CD4-positive, CD25-positive, alpha-beta regulatory T cell (primary cell): ENCODE data around the gene TBC1D17. TPM values are rescaled to one million over a fixed set of nuclear protein-coding genes. Genes with fewer than 3 reads are reported as not detected.

Experiments used
- ATAC-seq, 2 donors: fragments of 150-1000 bp; cut with Tn5 transposase; one replicate each; pipeline ENCODE4 v1.10.0; 2021; ENCODE audit warnings: low read depth in 2 of 2, moderate number of reproducible peaks in 2 of 2, moderate library complexity in 1 of 2
- DNase-seq, 3 donors: peaks; one replicate each; pipeline versions ENCODE4 v3.0.0 to v3.0.0-alpha.2; 2012 to 2022; ENCODE audit warnings: mixed read lengths in 1 of 3
- H3K27ac ChIP-seq: one replicate; pipeline ENCODE4 v1.7.0; 2013; ENCODE audit warnings: mild to moderate bottlenecking, low read length; ENCODE audit not compliant: insufficient read depth, poor library complexity, severe bottlenecking
- H3K27me3 ChIP-seq: one replicate; pipeline ENCODE4 v1.7.0; 2013; ENCODE audit warnings: low read length; ENCODE audit not compliant: control insufficient read depth, insufficient read depth
- H3K36me3 ChIP-seq: one replicate; pipeline ENCODE4 v1.7.0; 2013; ENCODE audit warnings: mild to moderate bottlenecking, low read length, moderate library complexity; ENCODE audit not compliant: control insufficient read depth, insufficient read depth
- H3K4me1 ChIP-seq: 2 replicates; pipeline ENCODE4 v1.7.0; 2013; ENCODE audit warnings: mild to moderate bottlenecking, low read length; ENCODE audit not compliant: insufficient read depth, control insufficient read depth, poor library complexity, severe bottlenecking
- H3K4me3 ChIP-seq: one replicate; pipeline ENCODE4 v1.7.0; 2013; ENCODE audit warnings: low read depth, mild to moderate bottlenecking, low read length, moderate library complexity
- H3K9me3 ChIP-seq, 2 experiments: 1 replicate in 1 of 2; 2 replicates in 1 of 2; pipeline ENCODE4 v1.7.0; 2013; ENCODE audit warnings: low read length in 2 of 2, mild to moderate bottlenecking in 1 of 2, moderate library complexity in 1 of 2; ENCODE audit not compliant: control insufficient read depth in 2 of 2
- H3K27ac Mint-ChIP-seq, 3 donors: one replicate each; pipeline ENCODE4 v1.8.0; 2020 to 2022; ENCODE audit warnings: mild to moderate bottlenecking in 3 of 3, mixed read lengths in 3 of 3, moderate library complexity in 2 of 3
- H3K27me3 Mint-ChIP-seq: one replicate; pipeline ENCODE4 v1.8.0; 2022; ENCODE audit warnings: mild to moderate bottlenecking, mixed read lengths
- H3K36me3 Mint-ChIP-seq: one replicate; pipeline ENCODE4 v1.8.0; 2020; ENCODE audit warnings: mixed read lengths
- H3K4me1 Mint-ChIP-seq, 4 donors: one replicate each; pipeline ENCODE4 v1.8.0; 2020 to 2022; ENCODE audit warnings: mixed read lengths in 4 of 4, mild to moderate bottlenecking in 1 of 4
- H3K4me3 Mint-ChIP-seq, 4 donors: one replicate each; pipeline ENCODE4 v1.8.0; 2020 to 2022; ENCODE audit warnings: mild to moderate bottlenecking in 4 of 4, mixed read lengths in 4 of 4, moderate library complexity in 3 of 4
- H3K9me3 Mint-ChIP-seq, 7 donors: one replicate each; pipeline ENCODE4 v1.8.0; 2020 to 2022; ENCODE audit warnings: mixed read lengths in 7 of 7, mild to moderate bottlenecking in 3 of 7, moderate library complexity in 2 of 7
- polyA plus RNA-seq, 4 donors: library from polyadenylated mRNA; unstranded; fragments of 300-500 nt; fragmentation: Illumina TruSeq; gene quantifications; one replicate each; pipeline ENCODE4 v1.2.3, GENCODE V29; 2021
- total RNA-seq: library from RNA; stranded (reverse); gene quantifications from one replicate; pipeline ENCODE4 v1.2.3, GENCODE V29; 2022

TBC1D17 gene
- total and polyA plus RNA-seq, 5 donors from 2014 or later: 8.8 to 48.1 (median 9.3) TPM

DNA sequence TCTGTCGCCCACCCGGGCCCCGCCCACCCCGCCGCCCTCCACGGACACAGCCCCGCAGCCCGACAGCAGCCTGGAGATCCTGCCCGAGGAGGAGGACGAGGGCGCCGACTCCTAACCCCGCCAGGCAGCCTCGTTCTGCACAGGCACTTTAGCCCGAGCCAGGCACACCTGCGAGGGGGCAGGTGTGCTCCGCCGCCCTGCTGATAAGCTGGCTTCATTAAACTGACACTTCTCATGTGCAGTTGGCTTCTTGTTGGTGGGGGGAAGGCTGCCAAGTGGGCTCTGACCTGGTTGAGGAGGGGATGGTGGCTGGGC lies 11.0 kb downstream of the TBC1D17 start:
- Mint-ChIP-seq H3K27me3 (no peaks in the 10 kb centered on the region), H3K4me3 (no peak overlapping the region), H3K27ac (no peak overlapping the region), H3K4me1 (peaks cover 0 to 19% (median 7%) of the 10 kb centered on the region in 4 donors), H3K36me3 (peaks cover 10% of the 10 kb centered on the region), H3K9me3 (peaks cover 0 to 2% (median 0%) of the 10 kb centered on the region in 7 donors)
- Histone ChIP-seq H3K9me3 (no peaks in the 10 kb centered on the region), H3K27me3 (no peaks in the 10 kb centered on the region), H3K4me1 (peaks cover 11% of the 10 kb centered on the region), H3K4me3 (no peak overlapping the region), H3K27ac (no peak overlapping the region), H3K36me3 (peaks cover 15% of the 10 kb centered on the region)
- no peak for DNase-seq
- no peak for ATAC-seq

DNA sequence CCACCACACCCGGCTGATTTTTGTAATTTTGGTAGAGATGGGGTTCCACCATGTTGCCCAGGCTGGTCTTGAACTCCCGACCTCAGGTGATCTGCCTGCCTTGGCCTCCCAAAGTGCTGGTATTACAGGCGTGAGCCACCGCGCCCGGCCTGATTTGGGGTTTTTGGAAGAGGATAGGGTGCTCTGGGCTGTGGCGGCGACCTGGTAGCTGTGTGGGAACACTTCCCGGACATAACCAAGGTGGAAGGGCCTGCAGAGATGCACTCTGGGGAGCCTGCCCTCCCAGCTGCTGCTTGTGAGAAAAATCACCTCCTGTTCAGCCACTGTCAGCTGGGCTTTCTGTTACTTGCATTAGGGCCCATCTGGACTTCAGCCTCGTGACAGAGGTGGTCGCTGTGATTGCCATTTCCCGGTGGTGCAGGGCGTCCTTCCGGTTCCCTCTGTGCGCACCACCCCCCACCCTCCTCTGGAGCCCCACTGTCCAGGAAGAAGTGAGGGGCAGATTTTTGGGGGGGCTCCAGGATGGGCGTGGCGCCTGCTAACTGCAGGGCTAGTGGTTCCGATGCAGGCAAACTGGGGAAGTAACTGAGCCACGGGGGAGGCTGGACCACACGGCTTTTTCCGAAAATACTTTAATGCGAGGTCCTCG lies 11.7 kb downstream of the TBC1D17 start:
- Histone ChIP-seq H3K27ac (no peak overlapping the region), H3K36me3 (peaks cover 8% of the 10 kb centered on the region), H3K27me3 (no peaks in the 10 kb centered on the region), H3K9me3 (no peaks in the 10 kb centered on the region), H3K4me1 (peaks cover 11% of the 10 kb centered on the region), H3K4me3 (no peak overlapping the region)
- Mint-ChIP-seq H3K36me3 (peaks cover 7% of the 10 kb centered on the region), H3K9me3 (peaks cover 0 to 2% (median 0%) of the 10 kb centered on the region in 7 donors), H3K27me3 (no peaks in the 10 kb centered on the region), H3K4me1 (peaks cover 0 to 19% (median 7%) of the 10 kb centered on the region in 4 donors), H3K27ac (peak overlapping the region in 1 of 3 donors; percentile 26), H3K4me3 (peak overlapping the region in 2 of 4 donors; percentile 39 to 48)
- DNase-seq (no peak), ATAC-seq (no peak)

DNA sequence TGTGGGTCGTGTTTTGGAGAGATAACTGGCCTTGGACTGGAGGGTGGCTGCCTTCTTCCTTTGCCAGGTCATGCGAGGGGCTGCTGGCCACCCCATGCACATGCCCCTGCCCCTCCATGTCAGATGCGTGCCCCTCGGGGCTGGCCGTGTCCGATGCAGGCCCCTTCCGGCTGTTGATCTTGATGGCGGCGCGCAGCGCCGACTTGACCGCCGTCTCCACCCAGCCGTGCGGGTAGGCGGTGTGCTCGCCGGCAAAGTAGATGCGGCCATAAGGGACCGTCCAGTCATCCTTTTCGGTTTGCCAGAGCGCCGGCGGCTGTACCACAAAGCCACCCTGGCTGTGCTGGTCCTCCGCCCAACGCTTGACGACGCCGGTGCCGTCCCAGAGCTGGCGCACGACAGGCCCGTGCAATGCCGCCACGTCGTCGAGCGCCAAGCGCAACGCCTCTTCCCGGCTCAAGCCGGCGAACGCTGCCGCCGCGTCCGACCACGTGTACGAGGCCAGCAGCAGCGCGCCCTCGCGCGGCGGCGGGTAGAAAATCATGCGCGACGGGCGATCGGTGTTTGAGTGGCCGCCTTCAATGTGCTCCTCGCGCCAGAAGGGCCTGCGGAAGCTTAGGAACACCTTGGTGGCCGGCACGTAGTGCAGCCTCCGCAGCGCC lies 12.3 kb downstream of the TBC1D17 start:
- H3K9me3 Mint-ChIP-seq: peaks cover 0 to 2% (median 0%) of the 10 kb centered on the region in 7 donors
- ATAC-seq (peak; percentile 68), DNase-seq (peak; percentile 63 to 89 (median 77))
- peak overlapping the region; percentile 80 to 88 (median 84) for H3K4me3 Mint-ChIP-seq
- peaks cover 11% of the 10 kb centered on the region for H3K4me1 ChIP-seq
- no peak overlapping the region for H3K27ac ChIP-seq
- peaks cover 2% of the 10 kb centered on the region for H3K36me3 Mint-ChIP-seq
- no peaks in the 10 kb centered on the region for H3K27me3 Mint-ChIP-seq
- peaks cover 0 to 21% (median 7%) of the 10 kb centered on the region in 4 donors for H3K4me1 Mint-ChIP-seq
- no peak overlapping the region for H3K4me3 ChIP-seq
- no peaks in the 10 kb centered on the region for H3K9me3 ChIP-seq
- H3K36me3 ChIP-seq: peaks cover 2% of the 10 kb centered on the region
- H3K27me3 ChIP-seq: no peaks in the 10 kb centered on the region
- H3K27ac Mint-ChIP-seq: peak overlapping the region in 2 of 3 donors; percentile 60 to 80

DNA sequence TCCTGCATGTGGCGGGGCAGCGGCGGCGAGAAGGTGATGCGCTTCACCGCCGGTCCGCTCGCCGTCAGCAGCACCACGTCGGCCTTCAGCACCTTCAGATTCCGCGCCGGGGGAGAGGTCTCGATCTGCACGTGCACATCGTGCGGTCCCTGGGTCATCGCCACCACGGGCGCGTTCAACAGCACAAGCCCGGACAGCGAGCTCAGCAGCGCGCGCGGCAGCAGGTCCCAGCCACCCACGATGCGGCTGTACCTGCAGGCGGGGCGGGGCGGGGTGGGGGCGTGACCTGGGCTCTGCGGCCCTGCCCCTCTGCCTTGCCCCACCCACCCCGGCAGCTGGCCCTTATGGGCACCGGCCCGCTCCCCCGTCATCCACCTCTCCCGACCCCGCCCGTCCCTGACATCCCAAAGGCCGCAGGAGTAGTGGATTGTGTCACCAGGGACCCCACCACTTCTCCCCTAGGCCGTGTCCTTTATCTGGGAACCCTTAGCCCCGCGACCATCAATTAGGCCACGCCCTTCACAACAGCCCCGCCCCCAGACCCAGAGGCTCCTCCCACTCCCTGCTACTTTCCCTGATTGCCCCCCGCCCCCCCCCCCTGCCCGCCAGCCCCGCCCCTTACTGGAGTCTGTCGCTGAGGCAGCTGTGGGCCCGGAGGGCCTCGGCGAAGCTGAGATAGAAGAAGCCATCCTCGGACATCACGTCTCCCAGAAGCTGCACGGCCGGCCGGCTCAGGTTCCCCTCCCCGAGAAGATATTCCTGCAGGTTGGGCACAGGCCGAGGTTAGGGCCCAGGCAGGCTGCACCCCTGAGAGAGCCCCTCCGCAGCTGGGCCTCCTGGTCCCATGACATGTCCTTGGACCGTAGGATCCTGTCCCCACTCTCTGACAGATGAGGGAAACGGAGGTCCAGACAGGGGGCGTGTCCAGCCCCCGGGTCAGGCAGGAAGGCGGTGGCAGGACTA lies 13.1 kb downstream of the TBC1D17 start:
- H3K27ac ChIP-seq: no peak overlapping the region
- no peaks in the 10 kb centered on the region for H3K36me3 ChIP-seq
- peaks cover 0 to 25% (median 7%) of the 10 kb centered on the region in 4 donors for H3K4me1 Mint-ChIP-seq
- peak overlapping the region in 2 of 3 donors; percentile 60 to 80 for H3K27ac Mint-ChIP-seq
- no peaks in the 10 kb centered on the region for H3K36me3 Mint-ChIP-seq
- no peaks in the 10 kb centered on the region for H3K27me3 ChIP-seq
- peak; percentile 78 to 85 for ATAC-seq
- H3K4me3 Mint-ChIP-seq: peak overlapping the region; percentile 80 to 88 (median 84)
- H3K9me3 ChIP-seq: no peaks in the 10 kb centered on the region
- peaks cover 11% of the 10 kb centered on the region for H3K4me1 ChIP-seq
- no peaks in the 10 kb centered on the region for H3K27me3 Mint-ChIP-seq
- DNase-seq: peak in 2 of 3 donors; percentile 66 to 72
- peaks cover 0 to 2% (median 0%) of the 10 kb centered on the region in 7 donors for H3K9me3 Mint-ChIP-seq
- H3K4me3 ChIP-seq: no peak overlapping the region

DNA sequence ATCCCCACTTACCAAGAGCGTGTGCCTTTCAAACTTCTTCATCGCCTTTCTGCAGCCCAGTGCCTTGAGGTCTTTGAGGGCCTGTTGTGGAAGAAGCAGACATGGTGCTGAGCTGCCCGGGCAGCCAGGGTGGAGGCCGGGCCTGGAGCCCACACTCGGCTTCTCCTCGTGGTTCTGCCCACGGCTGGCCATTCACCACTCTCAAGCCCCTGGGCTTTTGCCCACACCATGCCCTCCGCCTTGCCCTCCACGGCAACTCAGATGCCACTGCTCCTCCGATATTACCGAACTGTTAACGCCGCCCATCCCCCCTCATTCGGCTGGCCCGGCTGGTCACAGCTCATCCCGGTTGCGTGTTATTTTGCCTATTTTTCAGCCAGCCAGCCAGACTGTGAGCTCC lies 13.9 kb downstream of the TBC1D17 start:
- Mint-ChIP-seq H3K9me3 (peaks cover 0 to 2% (median 0%) of the 10 kb centered on the region in 7 donors), H3K27ac (no peak overlapping the region), H3K36me3 (no peaks in the 10 kb centered on the region), H3K4me3 (peak overlapping the region in 3 of 4 donors; percentile 33 to 69 (median 56)), H3K27me3 (no peaks in the 10 kb centered on the region), H3K4me1 (peaks cover 0 to 29% (median 11%) of the 10 kb centered on the region in 4 donors)
- no peaks in the 10 kb centered on the region for H3K27me3 ChIP-seq
- peaks cover 15% of the 10 kb centered on the region for H3K4me1 ChIP-seq
- H3K9me3 ChIP-seq: no peaks in the 10 kb centered on the region
- H3K27ac ChIP-seq: no peak overlapping the region
- ATAC-seq (no peak), DNase-seq (no peak)
- H3K4me3 ChIP-seq: no peak overlapping the region
- H3K36me3 ChIP-seq: no peaks in the 10 kb centered on the region

DNA sequence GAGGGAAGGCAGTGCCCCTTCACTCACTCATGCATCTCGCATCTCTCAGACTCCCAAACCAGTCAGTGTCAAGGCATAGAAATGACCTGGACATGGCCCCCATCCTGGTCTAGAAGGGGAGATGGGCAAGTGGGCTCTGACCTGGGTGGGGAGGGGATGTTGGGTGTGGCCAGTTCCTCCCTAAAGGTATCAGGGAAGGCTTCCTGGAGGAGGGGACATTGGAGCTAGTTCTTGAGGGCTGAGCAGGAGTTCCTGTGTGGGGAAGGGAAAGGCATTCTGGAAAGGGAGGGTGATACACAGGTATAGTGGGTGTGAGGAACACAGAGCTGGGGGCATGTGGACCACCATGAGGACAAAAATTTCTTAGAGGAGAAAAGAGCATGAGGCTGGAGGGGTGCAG lies 15.2 kb downstream of the TBC1D17 start:
- Histone ChIP-seq H3K9me3 (no peaks in the 10 kb centered on the region), H3K4me1 (peaks cover 29% of the 10 kb centered on the region), H3K4me3 (no peak overlapping the region), H3K36me3 (no peaks in the 10 kb centered on the region), H3K27me3 (no peaks in the 10 kb centered on the region), H3K27ac (no peak overlapping the region)
- H3K4me1 Mint-ChIP-seq: peaks cover 0 to 41% (median 22%) of the 10 kb centered on the region in 4 donors
- DNase-seq (no peak), ATAC-seq (no peak)
- H3K4me3 Mint-ChIP-seq: peak overlapping the region; percentile 18 to 56 (median 32)
- H3K9me3 Mint-ChIP-seq: peaks cover 0 to 2% (median 0%) of the 10 kb centered on the region in 7 donors
- no peaks in the 10 kb centered on the region for H3K27me3 Mint-ChIP-seq
- H3K36me3 Mint-ChIP-seq: no peaks in the 10 kb centered on the region
- peak overlapping the region in 2 of 3 donors; percentile 76 to 78 for H3K27ac Mint-ChIP-seq

DNA sequence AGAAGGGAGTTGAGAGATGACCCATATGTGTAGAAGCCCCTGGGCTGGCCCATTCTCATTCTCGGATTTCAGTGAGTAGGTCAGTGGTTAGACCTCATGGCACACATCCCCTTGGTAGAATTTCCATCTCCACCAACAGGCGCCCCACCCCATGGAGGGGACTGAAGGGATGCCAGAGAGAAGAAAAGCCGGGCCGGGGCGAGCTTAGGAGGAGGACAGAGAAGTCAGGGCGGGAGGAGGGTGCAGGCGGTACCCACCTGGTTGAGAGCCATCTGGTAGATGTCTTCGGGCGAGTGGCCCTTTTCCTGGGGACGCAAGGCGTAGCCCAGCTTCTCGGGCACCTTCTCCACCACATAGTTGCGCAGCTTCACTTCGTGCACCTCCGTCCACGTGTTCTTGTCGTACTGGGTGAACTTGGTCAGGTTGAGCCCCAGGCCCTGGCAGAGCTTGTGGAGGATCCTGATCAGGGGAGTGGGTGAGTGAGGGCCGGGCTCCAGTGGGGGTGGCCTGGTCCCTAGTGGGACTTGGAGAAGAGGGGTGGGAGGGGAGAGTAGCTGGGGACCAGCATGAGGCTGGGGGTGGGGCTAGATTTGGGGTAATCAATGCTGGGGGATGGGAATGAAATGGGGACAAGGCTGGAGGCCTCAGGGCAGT lies 16.6 kb downstream of the TBC1D17 start:
- H3K27ac ChIP-seq: no peak overlapping the region
- H3K4me1 Mint-ChIP-seq: peaks cover 0 to 47% (median 25%) of the 10 kb centered on the region in 4 donors

More for the DNA sequence above, 16.6 kb downstream of the TBC1D17 start:
- H3K27me3 Mint-ChIP-seq: no peaks in the 10 kb centered on the region
- ATAC-seq (no peak), DNase-seq (no peak)
- Histone ChIP-seq H3K4me3 (no peak overlapping the region), H3K9me3 (no peaks in the 10 kb centered on the region), H3K36me3 (no peaks in the 10 kb centered on the region), H3K27me3 (no peaks in the 10 kb centered on the region), H3K4me1 (peaks cover 34% of the 10 kb centered on the region)
- no peaks in the 10 kb centered on the region for H3K36me3 Mint-ChIP-seq
- H3K9me3 Mint-ChIP-seq: peaks cover 0 to 2% (median 0%) of the 10 kb centered on the region in 7 donors
- no peak overlapping the region for H3K4me3 Mint-ChIP-seq
- H3K27ac Mint-ChIP-seq: no peak overlapping the region
